BE2C (cell line): ENCODE results near the gene PTP4A2.
"Not testable (repeated sequence)": the region's sequence is repeated elsewhere in the genome, so short reads cannot be mapped to it uniquely, and the experiment has no call there.

ENCODE experiments used
- DNase-seq: peaks from one replicate; pipeline ENCODE4 v3.0.0-alpha.2; 2020
- H3K27me3 ChIP-seq: fragments of 250-450 bp; sonication (Bioruptor Pico); 2 replicates; pipeline ENCODE4 v1.5.1; 2020; ENCODE audit warnings: mild to moderate bottlenecking
- H3K36me3 ChIP-seq: fragments of 250-450 bp; sonication (Bioruptor Pico); 2 replicates; pipeline ENCODE4 v1.5.1; 2020; ENCODE audit warnings: mild to moderate bottlenecking
- H3K4me1 ChIP-seq: fragments of 250-450 bp; sonication (Bioruptor Pico); 2 replicates; pipeline ENCODE4 v1.5.1; 2020
- H3K4me3 ChIP-seq: 2 replicates; pipeline ENCODE4 v1.5.1; 2011; ENCODE audit warnings: low read depth, low read length
- H3K9me3 ChIP-seq: fragments of 250-450 bp; sonication (Bioruptor Pico); 2 replicates; pipeline ENCODE4 v1.5.1; 2020
- CTCF ChIP-seq: IDR thresholded peaks from 2 replicates; pipeline ENCODE4 v1.5.1; 2012; ENCODE audit warnings: mild to moderate bottlenecking, low read depth, low read length

The PTP4A2 gene

GRCh38 chr1:31926252-31926651, 11.9 kb downstream of the PTP4A2 start:
- no peak for DNase-seq
- H3K4me3 ChIP-seq = no peak overlapping the region
- H3K36me3 ChIP-seq = no peaks in the 10 kb centered on the region
- H3K27me3 ChIP-seq = no peaks in the 10 kb centered on the region
- H3K4me1 ChIP-seq = no peaks in the 10 kb centered on the region
- no peak for TF ChIP-seq CTCF
- H3K9me3 ChIP-seq = no peaks in the 10 kb centered on the region

- H3K36me3 ChIP-seq, H3K4me3 ChIP-seq, DNase-seq, H3K9me3 ChIP-seq, H3K27me3 ChIP-seq, H3K4me1 ChIP-seq: not testable (repeated sequence)
These were observed 12.3 kb downstream of the PTP4A2 start for GRCh38 chr1:31925824-31926223.

GRCh38 chr1:31924839-31925238, 13.3 kb downstream of the PTP4A2 start:
- Histone ChIP-seq H3K4me3 (no peak overlapping the region), H3K27me3 (no peaks in the 10 kb centered on the region), H3K4me1 (no peaks in the 10 kb centered on the region), H3K9me3 (no peaks in the 10 kb centered on the region), H3K36me3 (no peaks in the 10 kb centered on the region)
- DNase-seq = no peak
- no peak for TF ChIP-seq CTCF

- TF ChIP-seq CTCF = no peak
- no peak overlapping the region for H3K4me3 ChIP-seq
- H3K27me3 ChIP-seq = no peaks in the 10 kb centered on the region
- no peak for DNase-seq
- no peaks in the 10 kb centered on the region for H3K9me3 ChIP-seq
- no peaks in the 10 kb centered on the region for H3K4me1 ChIP-seq
- no peaks in the 10 kb centered on the region for H3K36me3 ChIP-seq
These were observed 14.2 kb downstream of the PTP4A2 start for GRCh38 chr1:31923901-31924535.

GRCh38 chr1:31920956-31921355, 17.2 kb downstream of the PTP4A2 start:
- no peak for TF ChIP-seq CTCF
- no peaks in the 10 kb centered on the region for H3K27me3 ChIP-seq
- H3K4me3 ChIP-seq = no peak overlapping the region
- no peaks in the 10 kb centered on the region for H3K36me3 ChIP-seq
- no peaks in the 10 kb centered on the region for H3K9me3 ChIP-seq
- DNase-seq = no peak
- no peaks in the 10 kb centered on the region for H3K4me1 ChIP-seq

GRCh38 chr1:31919591-31919990, 18.6 kb downstream of the PTP4A2 start:
- no peak for TF ChIP-seq CTCF

GRCh38 chr1:31915438-31915837, 22.7 kb downstream of the PTP4A2 start:
- H3K4me1 ChIP-seq = no peaks in the 10 kb centered on the region
- TF ChIP-seq CTCF = no peak
- no peaks in the 10 kb centered on the region for H3K27me3 ChIP-seq
- no peak overlapping the region for H3K4me3 ChIP-seq
- H3K36me3 ChIP-seq = peaks cover 18% of the 10 kb centered on the region
- no peak for DNase-seq
- H3K9me3 ChIP-seq = no peaks in the 10 kb centered on the region

More at GRCh38 chr1:31919591-31919990, 18.6 kb downstream of the PTP4A2 start:
- no peaks in the 10 kb centered on the region for H3K27me3 ChIP-seq
- no peak for DNase-seq
- H3K9me3 ChIP-seq = no peaks in the 10 kb centered on the region
- H3K4me1 ChIP-seq = no peaks in the 10 kb centered on the region
- H3K36me3 ChIP-seq = peaks cover 7% of the 10 kb centered on the region
- H3K4me3 ChIP-seq = no peak overlapping the region
